Mucosa of descending colon (tissue), 3 donors: Measurements from ENCODE around the gene ANKRD45. TPM values are rescaled to one million over a fixed set of nuclear protein-coding genes. Genes with fewer than 3 reads are reported as not detected.
A peak's percentile ranks its signal among the peaks of the same experiment; 100 is the strongest.
"Not testable (repeated sequence)": the region's sequence is repeated elsewhere in the genome, so short reads cannot be mapped to it uniquely, and the experiment has no call there.

Experiments used
- ATAC-seq: fragments of 200-7000 bp; cut with Tn5 transposase; one replicate; pipeline ENCODE4 v1.9.1; 2020; ENCODE audit warnings: mild to moderate bottlenecking, moderate library complexity
- DNase-seq, 3 donors: peaks; one replicate each; pipeline ENCODE4 v3.0.0-alpha.2; 2020
- H3K36me3 ChIP-seq: fragments of 200-600 bp; one replicate; pipeline ENCODE4 v1.8.0; 2021; ENCODE audit warnings: low read depth, mild to moderate bottlenecking
- H3K4me1 ChIP-seq: fragments of 200-600 bp; one replicate; pipeline ENCODE4 v1.8.0; 2021; ENCODE audit warnings: low read depth, mild to moderate bottlenecking
- H3K4me3 ChIP-seq: fragments of 200-600 bp; one replicate; pipeline ENCODE4 v1.8.0; 2021; ENCODE audit warnings: mild to moderate bottlenecking
- H3K9me3 ChIP-seq: fragments of 200-600 bp; one replicate; pipeline ENCODE4 v1.8.0; 2021; ENCODE audit warnings: mild to moderate bottlenecking
- CTCF ChIP-seq: fragments of 200-600 bp; IDR thresholded peaks from one replicate; pipeline ENCODE4 v1.8.0; 2022; ENCODE audit warnings: antibody characterized with exemption, mild to moderate bottlenecking
- intact Hi-C, 2 donors: fragments of 100-400 bp; cut with DNase I in 1 of 2; cut with micrococcal nuclease in 1 of 2; formaldehyde crosslinking; loops; one replicate each; pipeline versions ENCODE4 v1.11.0 to v1.11.1; 2022; cut with DNase I, micrococcal nuclease
- total RNA-seq, 3 donors: library from RNA; stranded (reverse); fragmentation: NEBNext Ultra II Directional in 2 of 3; extraction: Animal tissue kit (Norgen Biotek cat#: 25700) in 2 of 3; gene quantifications; one replicate each; pipeline versions ENCODE4 v1.2.1 to v1.2.4, GENCODE V29; 2021 to 2023
- donor health status: DM: no; HTN: no; CAD: no; lungs with moderate emphysema.
- donor health status: DM: no; HTN: no; CAD: no.
- donor health status: DM: no; HTN: yes; CAD: no.

ANKRD45 gene
- total RNA-seq, 3 donors from 2014 or later: 0.55 to 2.1 (median 1.1) TPM

- DNase-seq (no peak), ATAC-seq (no peak)
- no peaks in the 10 kb centered on the region for H3K36me3 ChIP-seq
- intact Hi-C loops: no loop called here
- no peaks in the 10 kb centered on the region for H3K9me3 ChIP-seq
- H3K4me3 ChIP-seq: no peak overlapping the region
- no peak for TF ChIP-seq CTCF
- no peaks in the 10 kb centered on the region for H3K4me1 ChIP-seq
Measured at GRCh38 chr1:173708787-173709186, 39.1 kb upstream of the ANKRD45 start.

DNA sequence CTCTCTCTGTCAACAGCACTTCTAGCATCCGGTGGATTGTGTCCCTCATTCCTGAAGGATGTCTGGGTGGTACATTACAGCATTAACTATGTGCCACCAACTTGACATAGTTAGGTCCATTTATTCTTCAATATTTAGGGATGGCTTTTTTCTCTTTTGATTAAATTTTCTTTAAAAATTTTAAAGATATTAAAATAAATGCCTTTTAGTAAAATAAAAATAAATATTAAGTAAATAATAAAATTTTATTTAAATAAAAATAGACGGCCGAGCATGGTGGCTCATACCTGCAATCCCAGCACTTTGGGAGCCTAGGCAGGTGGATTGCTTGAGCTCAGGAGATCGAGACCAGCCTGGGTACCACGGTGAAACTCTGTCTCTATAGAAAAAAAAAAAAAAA lies 35.5 kb upstream of the ANKRD45 start:
- Histone ChIP-seq H3K9me3 (no peaks in the 10 kb centered on the region), H3K4me1 (no peaks in the 10 kb centered on the region), H3K36me3 (no peaks in the 10 kb centered on the region), H3K4me3 (no peak overlapping the region)
- intact Hi-C loops: no loop called here
- no peak for TF ChIP-seq CTCF
- no peak for ATAC-seq
- DNase-seq: no peak

GRCh38 chr1:173702736-173703135 lies 33.1 kb upstream of the ANKRD45 start:
- no peak for ATAC-seq
- intact Hi-C loops: no loop called here
- H3K9me3 ChIP-seq: no peaks in the 10 kb centered on the region
- H3K4me3 ChIP-seq: no peak overlapping the region
- H3K36me3 ChIP-seq: no peaks in the 10 kb centered on the region
- H3K4me1 ChIP-seq: no peaks in the 10 kb centered on the region
- no peak for DNase-seq
- no peak for TF ChIP-seq CTCF

- H3K9me3 ChIP-seq, H3K4me3 ChIP-seq, ATAC-seq, intact Hi-C loops, H3K4me1 ChIP-seq, DNase-seq, H3K36me3 ChIP-seq: not testable (repeated sequence)
Measured at GRCh38 chr1:173701299-173701698, 31.6 kb upstream of the ANKRD45 start.

- no peaks in the 10 kb centered on the region for H3K9me3 ChIP-seq
- DNase-seq (no peak), ATAC-seq (no peak)
- TF ChIP-seq CTCF: no peak
- no peaks in the 10 kb centered on the region for H3K36me3 ChIP-seq
- no peaks in the 10 kb centered on the region for H3K4me1 ChIP-seq
- no peak overlapping the region for H3K4me3 ChIP-seq
- intact Hi-C loops: no loop called here
Measured at GRCh38 chr1:173693238-173693637, 23.6 kb upstream of the ANKRD45 start.

DNA sequence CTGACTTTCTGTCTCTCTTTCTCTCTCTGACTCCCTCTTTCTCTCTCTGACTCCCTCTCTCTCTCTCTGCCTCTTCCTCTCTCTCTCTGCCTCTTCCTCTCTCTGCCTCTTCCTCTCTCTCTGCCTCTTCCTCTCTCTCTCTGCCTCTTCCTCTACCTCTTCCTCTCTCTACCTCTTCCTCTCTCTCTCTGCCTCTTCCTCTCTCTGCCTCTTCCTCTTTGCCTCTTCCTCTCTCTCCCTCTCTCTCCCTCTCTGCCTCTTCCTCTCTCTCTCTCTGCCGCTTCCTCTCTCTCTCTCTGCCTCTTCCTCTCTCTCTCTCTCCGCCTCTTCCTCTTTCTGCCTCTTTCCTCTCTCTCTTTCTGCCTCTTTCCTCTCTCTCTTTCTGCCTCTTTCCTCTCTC lies 18.6 kb upstream of the ANKRD45 start:
- DNase-seq: no peak
- Histone ChIP-seq H3K36me3 (no peaks in the 10 kb centered on the region), H3K4me3 (no peak overlapping the region), H3K9me3 (no peaks in the 10 kb centered on the region), H3K4me1 (peaks cover 6% of the 10 kb centered on the region)
- no peak for TF ChIP-seq CTCF
- intact Hi-C loops: no loop called here
- no peak for ATAC-seq

DNA sequence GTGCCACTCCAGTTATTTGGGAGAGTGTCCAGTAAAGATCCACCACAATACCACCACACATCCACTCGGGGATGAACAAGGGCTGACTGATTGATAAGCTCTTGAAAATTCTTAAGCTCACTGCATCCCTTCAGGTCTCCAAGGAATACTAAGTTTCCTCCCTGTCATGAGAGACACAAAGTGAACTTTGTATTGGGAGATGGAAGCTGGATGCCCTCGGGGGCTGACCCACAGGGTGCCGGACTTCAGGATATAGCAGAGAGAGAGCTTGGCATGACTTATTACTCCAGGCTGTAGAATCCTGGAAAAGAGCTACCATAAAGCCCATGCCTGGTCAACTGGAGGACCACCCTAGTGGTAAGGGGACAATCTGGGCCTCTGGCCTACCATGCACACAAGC lies 15.5 kb upstream of the ANKRD45 start:
- H3K4me1 ChIP-seq, H3K36me3 ChIP-seq, H3K9me3 ChIP-seq, ATAC-seq, H3K4me3 ChIP-seq, intact Hi-C loops, DNase-seq: not testable (repeated sequence)

DNA sequence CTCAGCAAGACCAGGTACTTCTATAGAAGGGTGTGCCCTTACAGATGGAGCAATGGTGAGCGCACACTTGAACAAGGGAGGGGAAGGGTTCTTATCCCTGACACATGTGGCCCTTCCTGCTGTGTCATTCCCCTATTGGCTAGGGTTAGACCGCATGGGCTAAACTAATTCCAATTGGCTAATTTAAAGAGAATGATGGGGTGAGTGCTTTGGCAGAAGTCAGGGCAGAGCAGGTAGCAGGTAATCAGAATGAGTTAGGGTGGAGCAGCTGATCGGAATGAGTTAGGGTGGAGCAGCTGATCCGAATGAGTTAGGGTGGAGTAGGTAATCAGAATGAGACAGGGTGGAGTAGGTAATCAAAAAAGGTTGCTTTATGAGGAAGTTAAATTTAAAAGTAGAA lies 14.2 kb upstream of the ANKRD45 start:
- intact Hi-C loops, H3K36me3 ChIP-seq, H3K4me3 ChIP-seq, H3K9me3 ChIP-seq, H3K4me1 ChIP-seq: not testable (repeated sequence)
- ATAC-seq (peak; percentile 51), DNase-seq (peak in 1 of 3 donors; percentile 46)
